IPS-18c (cell line): Measurements from ENCODE around the gene EVC.
"Not testable (repeated sequence)": the region's sequence is repeated elsewhere in the genome, so short reads cannot be mapped to it uniquely, and the experiment has no call there.

ENCODE experiments used
- H3K4me3 ChIP-seq: 2 replicates; pipeline ENCODE4 v1.7.0; 2013; ENCODE audit warnings: low read depth, mild to moderate bottlenecking, low read length, moderate library complexity; ENCODE audit not compliant: insufficient read depth
- H3K9me3 ChIP-seq: one replicate; pipeline ENCODE4 v1.6.1; 2013; ENCODE audit warnings: mild to moderate bottlenecking, low read length, moderate library complexity; ENCODE audit not compliant: control insufficient read depth, insufficient read depth

The EVC gene

GRCh38 chr4:5810770-5811430 lies 99.9 kb downstream of the EVC start:
- H3K9me3 ChIP-seq, result peaks cover 8% of the 10 kb centered on the region
- H3K4me3 ChIP-seq, result no peak overlapping the region

GRCh38 chr4:5812057-5812456 lies 101.1 kb downstream of the EVC start:
- not testable (repeated sequence) for H3K9me3 ChIP-seq, H3K4me3 ChIP-seq

GRCh38 chr4:5812506-5813229 lies 101.7 kb downstream of the EVC start:
- H3K9me3 ChIP-seq, result peaks cover 8% of the 10 kb centered on the region
- H3K4me3 ChIP-seq, result no peak overlapping the region

GRCh38 chr4:5813882-5814255 lies 102.9 kb downstream of the EVC start:
- Histone ChIP-seq H3K9me3 (peaks cover 8% of the 10 kb centered on the region), H3K4me3 (no peak overlapping the region)

GRCh38 chr4:5814421-5814820 lies 103.4 kb downstream of the EVC start:
- H3K9me3 ChIP-seq, result peaks cover 8% of the 10 kb centered on the region
- H3K4me3 ChIP-seq, result no peak overlapping the region

GRCh38 chr4:5815641-5816040 lies 104.6 kb downstream of the EVC start:
- H3K4me3 ChIP-seq, result no peak overlapping the region

GRCh38 chr4:5816101-5816500 lies 105.1 kb downstream of the EVC start:
- Histone ChIP-seq H3K4me3 (no peak overlapping the region), H3K9me3 (no peaks in the 10 kb centered on the region)

More at GRCh38 chr4:5815641-5816040, 104.6 kb downstream of the EVC start:
- no peaks in the 10 kb centered on the region for H3K9me3 ChIP-seq

- no peak overlapping the region for H3K4me3 ChIP-seq
Observed at GRCh38 chr4:5816851-5817375, 105.9 kb downstream of the EVC start.

GRCh38 chr4:5821665-5822358 lies 110.8 kb downstream of the EVC start:
- no peaks in the 10 kb centered on the region for H3K9me3 ChIP-seq
- H3K4me3 ChIP-seq, result no peak overlapping the region

More at GRCh38 chr4:5816851-5817375, 105.9 kb downstream of the EVC start:
- H3K9me3 ChIP-seq, result no peaks in the 10 kb centered on the region

- H3K9me3 ChIP-seq, result no peaks in the 10 kb centered on the region
Observed at GRCh38 chr4:5822619-5823018, 111.6 kb downstream of the EVC start.

GRCh38 chr4:5823542-5824211 lies 112.7 kb downstream of the EVC start:
- Histone ChIP-seq H3K9me3 (no peaks in the 10 kb centered on the region), H3K4me3 (no peak overlapping the region)

More at GRCh38 chr4:5822619-5823018, 111.6 kb downstream of the EVC start:
- no peak overlapping the region for H3K4me3 ChIP-seq

GRCh38 chr4:5824227-5824626 lies 113.2 kb downstream of the EVC start:
- no peak overlapping the region for H3K4me3 ChIP-seq
- H3K9me3 ChIP-seq, result no peaks in the 10 kb centered on the region

GRCh38 chr4:5824635-5825034 lies 113.6 kb downstream of the EVC start:
- Histone ChIP-seq H3K9me3 (no peaks in the 10 kb centered on the region), H3K4me3 (no peak overlapping the region)

- H3K9me3 ChIP-seq, result no peaks in the 10 kb centered on the region
- H3K4me3 ChIP-seq, result no peak overlapping the region
Observed at GRCh38 chr4:5825321-5826041, 114.5 kb downstream of the EVC start.

- no peak overlapping the region; the same call in 1 of the 2 replicates for H3K4me3 ChIP-seq
- H3K9me3 ChIP-seq, result no peaks in the 10 kb centered on the region
Observed at GRCh38 chr4:5826437-5827107, 115.6 kb downstream of the EVC start.
